ENCODE measurements around the gene CHN2. TPM values are rescaled to one million over a fixed set of nuclear protein-coding genes. Genes with fewer than 3 reads are reported as not detected.

Gene CHN2
- total RNA-seq, 5 donors from 2014 or later (not counting 1 experiment from before 2014, with no cell fraction given), result 4.5 to 9.0 (median 6.6) TPM

DNA sequence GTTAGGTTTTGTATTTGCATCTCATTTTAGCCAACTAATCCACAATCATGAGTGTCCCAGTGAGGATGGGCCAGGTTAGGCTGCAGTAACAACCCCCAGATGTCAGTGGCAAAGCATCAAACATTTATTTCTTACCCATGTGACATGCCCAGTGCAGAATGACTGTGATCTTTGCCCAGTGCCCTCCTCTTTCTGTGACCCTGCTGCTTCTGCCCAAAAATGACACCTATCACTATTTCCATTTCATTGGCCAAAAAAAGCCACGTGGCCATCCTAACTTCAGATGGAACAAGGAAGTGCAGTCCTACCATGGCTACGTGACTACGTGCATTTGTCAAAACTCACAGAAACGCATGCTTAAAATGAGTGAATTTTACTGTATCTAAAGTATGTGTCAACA lies 259.9 kb downstream of the CHN2 start:
- Histone ChIP-seq H3K9me3 (no peaks in the 10 kb centered on the region), H3K4me1 (ENCODE audit: control insufficient read depth in 1 of 2, extremely low read depth in 1 of 2, insufficient read depth in 2 of 2, low read length in 2 of 2) (no peaks in the 10 kb centered on the region), H3K27me3 (replicated peaks in 1 of 2; ENCODE audit: control insufficient read depth in 2 of 2, extremely low read depth in 1 of 2, insufficient read depth in 2 of 2, low read length in 1 of 2) (no peaks in the 10 kb centered on the region), H3K27ac (ENCODE audit: low read length) (no peak overlapping the region), H3K4me3 (ENCODE audit: control insufficient read depth in 1 of 2, extremely low read depth in 1 of 2, low read length in 1 of 2) (no peak overlapping the region), H3K36me3 (ENCODE audit: control insufficient read depth in 2 of 2, extremely low read depth in 1 of 2, insufficient read depth in 1 of 2, low read length in 1 of 2) (no peaks in the 10 kb centered on the region)
- CTCF ChIA-PET, result no interaction called here
- ATAC-seq (replicated peaks in 1 of 4) (no peak), DNase-seq (no peak)
- Mint-ChIP-seq H3K27me3 (no peaks in the 10 kb centered on the region), H3K27ac (no peak overlapping the region), H3K4me1 (no peaks in the 10 kb centered on the region), H3K9me3 (no peaks in the 10 kb centered on the region), H3K36me3 (peaks cover 2% of the 10 kb centered on the region), H3K4me3 (no peak overlapping the region)
- no CpG with 5 or more reads among the region's 4 CpGs for WGBS (ENCODE audit: insufficient coverage)
- POLR2A ChIA-PET, result no interaction called here

DNA sequence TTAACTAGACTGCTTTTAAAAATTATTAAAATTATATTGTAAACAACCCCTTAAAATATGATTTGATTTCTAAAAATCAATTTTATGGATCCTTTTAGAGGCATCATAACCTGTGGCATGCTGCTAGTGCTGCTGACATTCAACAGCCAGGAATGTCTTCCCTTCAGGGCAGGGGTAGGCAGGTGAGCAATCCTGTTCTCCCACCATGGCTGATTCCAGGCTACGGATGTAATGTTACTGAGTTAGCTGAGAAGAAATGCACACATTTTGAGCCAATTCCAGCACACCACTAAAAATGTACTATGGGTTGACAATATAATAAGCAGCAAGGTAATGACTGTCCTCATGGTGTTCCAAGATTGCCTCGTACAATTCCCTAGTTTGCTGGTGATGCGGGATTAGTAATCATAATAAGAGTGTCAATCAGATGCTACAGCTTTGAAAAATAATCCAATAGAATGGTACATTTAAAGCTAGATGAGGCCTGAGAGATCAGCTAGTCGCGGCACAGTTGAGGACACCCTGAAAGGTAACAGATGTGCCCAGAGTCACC lies 260.4 kb downstream of the CHN2 start:
- WGBS (ENCODE audit: insufficient coverage), result 100% methylated on average over 3 of the region's 5 CpGs
- ChIA-PET CTCF (no interaction called here), POLR2A (no interaction called here)
- H3K27ac ChIP-seq (ENCODE audit: low read length), result no peak overlapping the region
- Mint-ChIP-seq H3K36me3 (peaks cover 2% of the 10 kb centered on the region), H3K27ac (no peak overlapping the region), H3K27me3 (no peaks in the 10 kb centered on the region), H3K4me1 (no peaks in the 10 kb centered on the region), H3K9me3 (no peaks in the 10 kb centered on the region), H3K4me3 (no peak overlapping the region)
- H3K27me3 ChIP-seq (replicated peaks in 1 of 2; ENCODE audit: control insufficient read depth in 2 of 2, extremely low read depth in 1 of 2, insufficient read depth in 2 of 2, low read length in 1 of 2), result no peaks in the 10 kb centered on the region
- no peaks in the 10 kb centered on the region for H3K4me1 ChIP-seq (ENCODE audit: control insufficient read depth in 1 of 2, extremely low read depth in 1 of 2, insufficient read depth in 2 of 2, low read length in 2 of 2)
- no peaks in the 10 kb centered on the region for H3K36me3 ChIP-seq (ENCODE audit: control insufficient read depth in 2 of 2, extremely low read depth in 1 of 2, insufficient read depth in 1 of 2, low read length in 1 of 2)
- ATAC-seq (replicated peaks in 1 of 4) (no peak), DNase-seq (no peak)
- H3K4me3 ChIP-seq (ENCODE audit: control insufficient read depth in 1 of 2, extremely low read depth in 1 of 2, low read length in 1 of 2), result no peak overlapping the region
- no peaks in the 10 kb centered on the region for H3K9me3 ChIP-seq

DNA sequence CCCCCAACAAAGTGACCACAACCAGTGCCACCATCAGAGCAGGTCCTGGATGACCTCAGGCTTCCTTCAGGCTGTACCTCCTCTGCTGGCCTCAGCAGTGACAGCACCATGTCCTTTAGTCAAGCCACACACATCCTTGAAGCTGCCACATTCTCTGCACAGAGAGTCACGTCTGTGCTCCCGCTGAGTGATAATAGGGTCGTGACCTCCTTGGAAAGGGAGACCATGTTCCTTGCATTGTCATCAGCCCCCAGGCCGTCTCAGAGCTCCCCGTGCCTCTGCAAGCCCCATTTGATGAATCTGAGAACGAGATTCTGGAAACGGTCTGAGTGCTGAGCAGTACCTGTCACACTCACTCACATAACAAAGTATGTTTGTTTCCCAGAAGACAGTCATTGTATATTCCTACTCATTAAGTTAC lies 262.6 kb downstream of the CHN2 start:
- no peaks in the 10 kb centered on the region for H3K4me1 ChIP-seq (ENCODE audit: control insufficient read depth in 1 of 2, extremely low read depth in 1 of 2, insufficient read depth in 2 of 2, low read length in 2 of 2)
- Mint-ChIP-seq H3K36me3 (peaks cover 2% of the 10 kb centered on the region), H3K27ac (no peak overlapping the region), H3K9me3 (no peaks in the 10 kb centered on the region), H3K27me3 (no peaks in the 10 kb centered on the region), H3K4me1 (no peaks in the 10 kb centered on the region), H3K4me3 (no peak overlapping the region)
- no peaks in the 10 kb centered on the region for H3K27me3 ChIP-seq (replicated peaks in 1 of 2; ENCODE audit: control insufficient read depth in 2 of 2, extremely low read depth in 1 of 2, insufficient read depth in 2 of 2, low read length in 1 of 2)
- H3K4me3 ChIP-seq (ENCODE audit: control insufficient read depth in 1 of 2, extremely low read depth in 1 of 2, low read length in 1 of 2), result no peak overlapping the region
- ChIA-PET CTCF (no interaction called here), POLR2A (no interaction called here)
- no peak overlapping the region for H3K27ac ChIP-seq (ENCODE audit: low read length)
- ATAC-seq (replicated peaks in 1 of 4), result no peak
- WGBS (ENCODE audit: insufficient coverage), result 88% methylated on average over 3 of the region's 7 CpGs
- H3K36me3 ChIP-seq (ENCODE audit: control insufficient read depth in 2 of 2, extremely low read depth in 1 of 2, insufficient read depth in 1 of 2, low read length in 1 of 2), result no peaks in the 10 kb centered on the region
- no peak for DNase-seq
- no peaks in the 10 kb centered on the region for H3K9me3 ChIP-seq

DNA sequence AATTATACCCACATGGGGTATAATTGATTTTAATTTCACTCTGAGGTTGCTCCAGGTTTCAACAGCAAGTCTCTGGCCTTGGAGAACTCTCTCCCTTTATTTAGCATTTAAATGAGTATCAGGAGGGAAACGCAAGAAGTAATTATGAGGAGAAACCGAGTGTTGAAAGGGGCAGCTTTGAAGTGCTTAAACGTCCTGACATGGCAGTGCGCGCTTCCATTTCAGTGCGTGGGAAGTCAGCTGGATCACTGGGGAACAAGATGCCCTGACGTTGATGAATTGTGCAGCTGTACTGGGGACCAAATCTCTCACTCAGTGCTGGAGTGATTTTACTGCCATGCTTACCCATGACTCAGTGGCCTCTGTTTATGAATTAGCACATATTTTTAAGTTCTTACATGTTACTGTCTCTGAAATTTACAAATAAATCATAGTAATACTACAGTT lies 263.0 kb downstream of the CHN2 start:
- Histone ChIP-seq H3K27ac (ENCODE audit: low read length) (no peak overlapping the region), H3K4me3 (ENCODE audit: control insufficient read depth in 1 of 2, extremely low read depth in 1 of 2, low read length in 1 of 2) (no peak overlapping the region), H3K27me3 (replicated peaks in 1 of 2; ENCODE audit: control insufficient read depth in 2 of 2, extremely low read depth in 1 of 2, insufficient read depth in 2 of 2, low read length in 1 of 2) (no peaks in the 10 kb centered on the region), H3K9me3 (no peaks in the 10 kb centered on the region), H3K4me1 (ENCODE audit: control insufficient read depth in 1 of 2, extremely low read depth in 1 of 2, insufficient read depth in 2 of 2, low read length in 2 of 2) (no peaks in the 10 kb centered on the region), H3K36me3 (ENCODE audit: control insufficient read depth in 2 of 2, extremely low read depth in 1 of 2, insufficient read depth in 1 of 2, low read length in 1 of 2) (no peaks in the 10 kb centered on the region)
- DNase-seq (no peak), ATAC-seq (replicated peaks in 1 of 4) (no peak)
- WGBS (ENCODE audit: insufficient coverage), result 82% methylated on average over 6 of the region's 7 CpGs
- Mint-ChIP-seq H3K9me3 (no peaks in the 10 kb centered on the region), H3K27me3 (no peaks in the 10 kb centered on the region), H3K27ac (no peak overlapping the region), H3K4me3 (no peak overlapping the region), H3K36me3 (peaks cover under 1% of the 10 kb centered on the region), H3K4me1 (no peaks in the 10 kb centered on the region)
- CTCF ChIA-PET, result no interaction called here
- POLR2A ChIA-PET, result no interaction called here

DNA sequence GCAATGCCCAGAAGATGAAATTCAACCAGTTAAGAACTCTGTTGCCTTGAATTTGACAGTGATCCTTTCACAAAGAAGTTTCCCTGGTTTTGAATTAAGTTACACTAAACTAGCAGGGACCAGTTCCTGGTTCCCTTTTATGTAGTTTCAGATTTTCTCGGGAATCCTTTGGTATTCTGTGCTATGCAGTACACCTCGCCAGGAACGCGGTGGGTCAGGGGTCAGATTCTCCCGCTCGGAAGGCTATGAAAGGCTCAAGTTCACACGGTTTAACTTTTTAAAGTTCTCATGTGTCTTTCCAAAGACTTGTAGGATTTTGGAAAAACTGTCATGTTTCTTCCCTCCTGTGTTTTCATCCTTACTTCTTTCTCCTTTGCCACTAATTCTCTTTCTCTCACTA lies 264.4 kb downstream of the CHN2 start:
- no peak overlapping the region for H3K4me3 Mint-ChIP-seq
- 83% methylated on average over 7 of the region's 7 CpGs for WGBS (ENCODE audit: insufficient coverage)
- Histone ChIP-seq H3K27me3 (replicated peaks in 1 of 2; ENCODE audit: control insufficient read depth in 2 of 2, extremely low read depth in 1 of 2, insufficient read depth in 2 of 2, low read length in 1 of 2) (no peaks in the 10 kb centered on the region), H3K36me3 (ENCODE audit: control insufficient read depth in 2 of 2, extremely low read depth in 1 of 2, insufficient read depth in 1 of 2, low read length in 1 of 2) (no peaks in the 10 kb centered on the region), H3K27ac (ENCODE audit: low read length) (no peak overlapping the region), H3K9me3 (no peaks in the 10 kb centered on the region), H3K4me3 (ENCODE audit: control insufficient read depth in 1 of 2, extremely low read depth in 1 of 2, low read length in 1 of 2) (no peak overlapping the region), H3K4me1 (ENCODE audit: control insufficient read depth in 1 of 2, extremely low read depth in 1 of 2, insufficient read depth in 2 of 2, low read length in 2 of 2) (no peaks in the 10 kb centered on the region)
- no peak overlapping the region for H3K27ac Mint-ChIP-seq
- H3K27me3 Mint-ChIP-seq, result no peaks in the 10 kb centered on the region
- ATAC-seq (replicated peaks in 1 of 4) (no peak), DNase-seq (no peak)
- no peaks in the 10 kb centered on the region for H3K36me3 Mint-ChIP-seq
- ChIA-PET CTCF (interaction anchor here in 1 of 2 donors (0.7 kb wide), 1 partner anchor 18 kb away, joined by 5 read pairs; no protein-coding TSS in a partner anchor), POLR2A (no interaction called here)
- no peaks in the 10 kb centered on the region for H3K9me3 Mint-ChIP-seq
- H3K4me1 Mint-ChIP-seq, result no peaks in the 10 kb centered on the region

DNA sequence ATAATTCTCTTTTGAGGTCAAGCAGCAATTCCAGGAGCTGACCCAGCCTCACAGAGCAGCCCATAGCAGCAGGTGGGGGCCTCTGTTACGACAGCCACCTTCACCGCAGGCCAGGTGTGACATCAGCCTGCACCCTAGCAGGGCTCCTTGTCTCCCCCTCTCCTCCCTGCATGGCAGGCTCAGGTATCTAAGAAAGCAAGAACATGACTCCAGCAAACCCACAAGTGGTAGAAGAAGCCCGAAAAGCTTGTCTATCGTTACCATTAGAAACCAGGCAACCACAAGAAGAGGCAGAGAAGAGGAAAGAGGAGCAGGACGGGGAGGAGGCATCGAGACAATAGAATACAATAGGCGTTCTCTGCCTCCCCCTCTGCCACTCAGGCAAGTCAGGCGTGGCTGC lies 265.0 kb downstream of the CHN2 start:
- Mint-ChIP-seq H3K9me3 (no peaks in the 10 kb centered on the region), H3K27me3 (no peaks in the 10 kb centered on the region), H3K27ac (no peak overlapping the region), H3K4me1 (no peaks in the 10 kb centered on the region), H3K4me3 (no peak overlapping the region), H3K36me3 (no peaks in the 10 kb centered on the region)
- Histone ChIP-seq H3K4me3 (ENCODE audit: control insufficient read depth in 1 of 2, extremely low read depth in 1 of 2, low read length in 1 of 2) (no peak overlapping the region), H3K36me3 (ENCODE audit: control insufficient read depth in 2 of 2, extremely low read depth in 1 of 2, insufficient read depth in 1 of 2, low read length in 1 of 2) (no peaks in the 10 kb centered on the region), H3K27ac (ENCODE audit: low read length) (no peak overlapping the region), H3K4me1 (ENCODE audit: control insufficient read depth in 1 of 2, extremely low read depth in 1 of 2, insufficient read depth in 2 of 2, low read length in 2 of 2) (no peaks in the 10 kb centered on the region), H3K9me3 (no peaks in the 10 kb centered on the region), H3K27me3 (replicated peaks in 1 of 2; ENCODE audit: control insufficient read depth in 2 of 2, extremely low read depth in 1 of 2, insufficient read depth in 2 of 2, low read length in 1 of 2) (no peaks in the 10 kb centered on the region)
- ATAC-seq (replicated peaks in 1 of 4) (no peak), DNase-seq (no peak)
- CTCF ChIA-PET, result no interaction called here
- POLR2A ChIA-PET, result no interaction called here
- 88% methylated on average over 3 of the region's 8 CpGs for WGBS (ENCODE audit: insufficient coverage)

DNA sequence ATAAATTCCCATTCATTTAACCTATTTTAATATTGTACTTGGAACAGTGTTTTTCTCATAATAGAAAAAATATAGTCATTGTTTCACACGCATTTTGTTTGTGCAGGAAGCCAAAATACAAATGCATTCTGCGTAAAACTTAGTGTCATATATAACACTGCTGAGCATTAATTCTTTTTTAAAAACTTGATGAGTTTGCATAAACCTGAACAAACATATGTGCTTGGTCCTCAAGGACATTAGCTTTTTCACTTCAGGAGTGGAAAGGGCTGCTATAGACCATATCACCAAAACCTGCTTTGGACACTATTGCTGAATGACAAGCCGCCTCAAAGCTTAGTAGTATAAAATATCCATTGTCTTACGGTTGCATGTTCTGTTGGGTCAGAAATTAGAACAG lies 267.4 kb downstream of the CHN2 start:
- H3K27me3 Mint-ChIP-seq, result no peaks in the 10 kb centered on the region
- ChIA-PET POLR2A (no interaction called here), CTCF (no interaction called here)
- no peaks in the 10 kb centered on the region for H3K4me1 Mint-ChIP-seq
- no peak overlapping the region for H3K27ac ChIP-seq (ENCODE audit: low read length)
- no peak overlapping the region for H3K27ac Mint-ChIP-seq
- H3K36me3 ChIP-seq (ENCODE audit: control insufficient read depth in 2 of 2, extremely low read depth in 1 of 2, insufficient read depth in 1 of 2, low read length in 1 of 2), result no peaks in the 10 kb centered on the region
- H3K27me3 ChIP-seq (replicated peaks in 1 of 2; ENCODE audit: control insufficient read depth in 2 of 2, extremely low read depth in 1 of 2, insufficient read depth in 2 of 2, low read length in 1 of 2), result no peaks in the 10 kb centered on the region
- ATAC-seq (replicated peaks in 1 of 4) (no peak), DNase-seq (no peak)
- no peak overlapping the region for H3K4me3 Mint-ChIP-seq
- H3K4me1 ChIP-seq (ENCODE audit: control insufficient read depth in 1 of 2, extremely low read depth in 1 of 2, insufficient read depth in 2 of 2, low read length in 2 of 2), result no peaks in the 10 kb centered on the region
- no peaks in the 10 kb centered on the region for H3K9me3 ChIP-seq
- H3K4me3 ChIP-seq (ENCODE audit: control insufficient read depth in 1 of 2, extremely low read depth in 1 of 2, low read length in 1 of 2), result no peak overlapping the region
- 100% methylated on average over 1 of the region's 4 CpGs for WGBS (ENCODE audit: insufficient coverage)
- H3K9me3 Mint-ChIP-seq, result no peaks in the 10 kb centered on the region
- H3K36me3 Mint-ChIP-seq, result no peaks in the 10 kb centered on the region

Data from T-cell (primary cell).